DMS114 treated with DMSO at 0.1 percent for 48 hours (cell line): Measurements from ENCODE around the gene ZMYND19.
A peak's percentile ranks its signal among the peaks of the same experiment; 100 is the strongest.
"Not testable (repeated sequence)": the region's sequence is repeated elsewhere in the genome, so short reads cannot be mapped to it uniquely, and the experiment has no call there.

ENCODE experiments used
- DNase-seq: peaks from one replicate; lab custom pipeline; 2025; ENCODE audit not compliant: unreplicated experiment; lab: John Stamatoyannopoulos, UW

ZMYND19 gene

DNA sequence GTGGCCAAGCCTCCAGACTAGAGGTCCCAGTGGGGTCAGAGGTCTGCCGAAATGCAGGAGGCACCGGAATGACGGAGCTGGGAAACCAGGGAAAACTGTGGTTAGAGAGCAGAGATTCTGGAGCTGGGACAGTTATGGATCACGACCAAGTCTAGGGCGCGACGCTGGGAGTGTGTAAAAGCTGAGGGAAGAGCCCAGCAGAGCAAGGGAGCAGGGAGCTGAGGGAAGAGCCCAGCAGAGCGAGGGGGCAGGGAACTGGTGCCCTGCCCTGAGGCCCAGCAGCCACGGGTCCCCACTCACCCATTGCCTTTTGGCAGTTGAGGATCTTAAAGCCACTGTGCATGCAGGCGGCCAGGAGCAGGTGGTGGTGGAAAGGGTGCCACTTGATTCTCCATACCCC, 26.2 kb downstream of the ZMYND19 start:
- DNase-seq = no peak

DNA sequence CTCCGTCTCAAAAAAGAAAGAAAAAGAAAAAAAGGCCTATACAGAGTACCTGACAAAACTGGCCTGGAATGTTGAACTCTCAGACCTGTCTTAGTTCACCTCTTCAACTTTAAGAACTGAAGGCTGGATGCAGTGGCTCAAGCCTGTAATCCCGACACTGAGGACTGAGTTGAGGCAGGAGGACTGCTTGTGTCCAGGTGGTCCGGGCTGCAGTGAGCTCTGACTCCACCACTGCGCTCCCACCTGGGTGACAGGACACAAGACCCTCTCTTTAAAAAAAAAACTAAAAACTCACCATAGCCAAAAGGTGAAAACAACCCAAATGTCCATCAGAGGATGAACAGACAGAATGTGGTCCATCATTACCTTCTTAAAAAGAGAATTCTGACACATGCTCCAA, 32.2 kb downstream of the ZMYND19 start:
- no peak for DNase-seq

DNA sequence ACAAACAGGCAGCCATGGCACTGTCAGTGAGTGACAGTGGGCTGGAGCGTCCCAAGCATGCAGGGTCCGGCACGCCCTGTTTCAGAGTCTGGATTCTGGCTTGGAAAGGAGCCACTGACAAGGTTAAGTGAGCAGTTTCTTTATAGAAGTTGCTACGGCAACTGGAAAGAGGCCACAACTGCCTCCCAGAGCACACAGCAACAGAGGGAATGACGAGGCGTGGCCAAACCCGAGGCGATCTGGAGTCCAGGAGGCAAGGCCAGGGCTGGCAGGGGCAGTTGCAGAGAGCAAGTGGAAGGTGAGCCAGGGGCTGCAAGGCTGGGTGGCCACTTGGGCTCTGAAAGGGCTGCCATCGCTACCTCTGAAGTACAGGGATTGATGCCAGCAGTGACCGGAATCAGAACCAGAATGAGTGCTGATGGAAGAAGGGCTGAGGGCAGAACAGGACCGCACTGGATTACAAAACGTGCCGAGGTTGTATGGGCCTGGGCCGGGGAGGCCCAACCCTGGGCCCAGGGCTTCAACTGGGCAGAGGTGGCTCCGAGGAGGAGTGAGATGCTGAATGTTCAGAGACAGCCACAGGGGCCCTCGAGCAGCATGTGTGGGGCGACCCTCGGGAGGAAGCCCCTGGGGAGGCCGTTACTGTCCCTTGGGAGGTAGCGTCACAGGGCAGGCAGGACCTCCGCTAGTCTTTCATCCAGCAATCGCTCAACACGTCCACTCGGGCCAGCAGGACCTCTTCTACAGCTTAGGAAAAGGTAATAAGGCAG, 34.1 kb downstream of the ZMYND19 start:
- DNase-seq = no peak

DNA sequence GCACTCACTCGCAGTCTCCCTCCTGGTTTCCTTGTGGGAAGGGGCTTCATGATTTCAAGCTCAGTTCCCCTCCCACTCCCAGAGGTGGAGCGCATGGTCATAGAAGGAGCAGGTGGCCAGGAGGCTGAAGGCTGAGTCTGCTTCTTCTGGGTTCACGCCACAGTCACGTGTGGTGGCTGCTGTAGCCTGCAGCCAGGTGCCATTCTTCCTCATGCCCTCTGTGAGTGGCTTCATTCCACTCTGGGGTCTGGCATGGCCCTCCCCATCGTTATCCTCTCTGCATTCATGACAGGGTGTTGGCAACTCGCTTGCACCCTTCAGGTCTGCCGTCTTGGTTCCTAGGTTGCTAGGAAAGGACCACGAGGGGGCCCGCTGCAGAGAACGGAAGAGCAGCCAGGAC, 35.1 kb downstream of the ZMYND19 start:
- no peak for DNase-seq

DNA sequence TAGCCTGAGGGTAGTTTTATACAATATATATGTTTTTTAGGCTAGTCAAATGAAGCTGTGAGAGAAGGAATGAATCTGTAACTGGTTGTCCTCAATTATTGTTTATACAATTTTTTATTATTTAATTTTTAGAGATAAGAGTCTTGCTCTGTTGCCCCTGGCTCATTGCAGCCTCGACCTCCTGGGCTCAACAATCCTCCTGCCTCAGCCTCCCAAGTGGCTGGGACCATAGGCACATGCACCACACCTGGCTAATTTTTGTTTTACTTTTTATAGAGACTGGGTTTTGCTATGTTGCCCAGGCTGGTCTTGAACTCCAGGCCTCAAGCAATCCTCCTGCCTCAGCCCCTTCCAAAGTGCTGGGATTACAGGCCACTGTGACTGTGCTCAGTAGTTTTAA, 36.0 kb downstream of the ZMYND19 start:
- DNase-seq = no peak

DNA sequence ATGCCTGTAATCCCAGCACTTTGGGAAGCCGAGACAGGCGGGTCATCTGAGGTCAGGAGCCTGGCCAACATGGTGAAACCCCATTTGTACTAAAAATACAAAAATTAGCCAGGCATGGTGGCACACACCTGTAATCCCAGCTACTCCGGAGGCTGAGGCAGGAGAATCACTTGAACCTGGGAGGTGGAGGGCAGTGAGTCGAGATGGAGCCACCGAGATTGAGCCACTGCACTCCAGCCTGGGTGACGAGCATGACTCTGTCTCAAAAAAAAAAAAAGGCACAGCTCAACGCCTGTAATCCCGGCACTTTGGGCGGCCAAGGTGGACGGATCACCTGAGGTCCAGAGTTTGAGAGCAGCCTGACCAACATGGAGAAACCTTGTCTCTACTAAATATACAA, 36.7 kb downstream of the ZMYND19 start:
- DNase-seq = not testable (repeated sequence)

DNA sequence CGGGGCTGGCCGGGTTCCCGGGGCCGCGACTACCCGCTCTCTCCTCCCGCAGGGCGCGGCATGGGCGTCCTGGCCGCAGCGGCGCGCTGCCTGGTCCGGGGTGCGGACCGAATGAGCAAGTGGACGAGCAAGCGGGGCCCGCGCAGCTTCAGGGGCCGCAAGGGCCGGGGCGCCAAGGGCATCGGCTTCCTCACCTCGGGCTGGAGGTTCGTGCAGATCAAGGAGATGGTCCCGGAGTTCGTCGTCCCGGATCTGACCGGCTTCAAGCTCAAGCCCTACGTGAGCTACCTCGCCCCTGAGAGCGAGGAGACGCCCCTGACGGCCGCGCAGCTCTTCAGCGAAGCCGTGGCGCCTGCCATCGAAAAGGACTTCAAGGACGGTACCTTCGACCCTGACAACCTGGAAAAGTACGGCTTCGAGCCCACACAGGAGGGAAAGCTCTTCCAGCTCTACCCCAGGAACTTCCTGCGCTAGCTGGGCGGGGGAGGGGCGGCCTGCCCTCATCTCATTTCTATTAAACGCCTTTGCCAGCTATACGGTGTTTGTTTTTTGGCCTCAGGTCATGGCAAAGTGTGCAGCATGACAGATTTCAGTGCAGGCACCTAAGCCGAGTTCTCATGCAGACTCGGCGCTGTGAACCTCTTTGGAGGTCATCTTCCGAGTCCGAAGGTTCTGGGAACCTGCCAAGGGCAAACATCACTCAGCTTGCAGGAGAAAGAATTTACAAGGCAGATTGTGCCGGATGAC, 38.1 kb downstream of the ZMYND19 start:
- DNase-seq = no peak

DNA sequence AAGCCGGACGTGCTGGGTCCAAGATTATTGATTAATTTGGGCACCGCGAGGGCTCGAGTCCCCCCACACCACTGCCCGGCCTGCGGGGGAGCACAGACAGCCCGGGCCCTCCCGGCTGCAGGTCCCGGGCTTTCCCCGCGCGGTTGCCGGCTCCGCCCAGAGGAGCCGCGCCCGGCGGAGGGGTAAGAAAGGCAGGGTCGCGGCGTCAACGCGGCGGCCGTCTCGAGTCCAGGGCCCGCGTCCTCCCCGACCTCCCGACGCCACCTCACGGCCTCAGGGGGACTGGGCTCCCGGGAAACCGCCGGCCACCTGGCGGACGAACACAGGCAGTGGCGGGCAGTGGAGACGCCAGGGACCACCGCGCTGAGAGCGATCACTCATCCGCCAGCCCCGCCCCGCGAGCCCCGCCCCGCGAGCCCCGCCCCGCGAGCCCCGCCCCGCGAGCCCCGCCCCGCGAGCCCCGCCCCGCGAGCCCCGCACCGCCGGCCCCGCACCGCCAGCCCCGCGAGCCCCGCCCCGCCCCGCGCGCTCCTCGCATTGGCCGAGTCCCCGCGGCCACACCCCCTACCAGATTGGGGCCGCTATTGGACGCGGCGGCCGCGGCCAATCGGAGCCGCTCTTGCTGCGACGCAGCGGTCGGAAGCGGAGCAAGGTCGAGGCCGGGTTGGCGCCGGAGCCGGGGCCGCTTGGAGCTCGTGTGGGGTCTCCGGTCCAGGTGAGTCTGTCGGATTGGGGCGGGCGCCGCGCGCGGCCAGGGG, 38.9 kb downstream of the ZMYND19 start, which contains the start of gene MRPL41:
TSS of gene MRPL41 (plus strand) at position 616 of the 758 bp plus-strand sequence. CDS start 203 bp downstream, outside the sequence.
- DNase-seq = peak; percentile 49

DNA sequence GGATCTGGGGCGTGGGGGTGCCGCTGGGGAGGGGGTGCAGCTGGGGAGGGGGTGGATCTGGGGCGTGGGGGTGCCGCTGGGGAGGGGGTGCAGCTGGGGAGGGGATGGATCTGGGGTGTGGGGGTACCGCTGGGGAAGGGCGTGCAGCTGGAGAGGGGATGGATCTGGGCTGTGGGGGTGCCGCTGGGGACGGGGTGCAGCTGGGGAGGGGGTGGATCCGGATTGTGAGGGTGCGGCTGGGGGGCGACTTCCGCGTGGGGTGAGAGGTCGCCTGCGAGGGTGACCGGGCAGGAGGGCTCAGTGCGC, 39.4 kb downstream of the ZMYND19 start:
- not testable (repeated sequence) for DNase-seq

DNA sequence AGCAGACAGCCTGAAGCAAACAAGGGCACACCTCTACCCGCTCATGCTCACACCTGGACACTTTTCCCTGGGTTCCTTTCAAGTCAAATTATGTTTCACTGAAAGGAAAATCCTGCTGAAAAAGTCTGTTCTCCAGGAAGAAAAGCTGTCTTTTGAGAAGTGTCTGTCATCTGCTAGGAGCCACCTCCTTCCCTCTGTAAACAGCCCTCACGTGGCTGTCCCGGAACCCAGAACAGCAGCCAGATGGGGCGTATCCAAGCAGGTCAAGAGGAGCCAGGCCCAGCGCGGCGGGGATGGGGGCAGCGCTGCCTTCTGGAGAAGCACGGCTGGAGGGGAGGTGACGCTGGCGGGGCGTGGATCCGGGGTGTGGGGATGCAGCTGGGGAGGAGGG, 40.1 kb downstream of the ZMYND19 start, which contains the start of gene PNPLA7:
TSS of gene PNPLA7 (minus strand) at position 172 of the 391 bp plus-strand sequence. CDS start 205 bp downstream, outside the sequence.
- peak; percentile 16 for DNase-seq

DNA sequence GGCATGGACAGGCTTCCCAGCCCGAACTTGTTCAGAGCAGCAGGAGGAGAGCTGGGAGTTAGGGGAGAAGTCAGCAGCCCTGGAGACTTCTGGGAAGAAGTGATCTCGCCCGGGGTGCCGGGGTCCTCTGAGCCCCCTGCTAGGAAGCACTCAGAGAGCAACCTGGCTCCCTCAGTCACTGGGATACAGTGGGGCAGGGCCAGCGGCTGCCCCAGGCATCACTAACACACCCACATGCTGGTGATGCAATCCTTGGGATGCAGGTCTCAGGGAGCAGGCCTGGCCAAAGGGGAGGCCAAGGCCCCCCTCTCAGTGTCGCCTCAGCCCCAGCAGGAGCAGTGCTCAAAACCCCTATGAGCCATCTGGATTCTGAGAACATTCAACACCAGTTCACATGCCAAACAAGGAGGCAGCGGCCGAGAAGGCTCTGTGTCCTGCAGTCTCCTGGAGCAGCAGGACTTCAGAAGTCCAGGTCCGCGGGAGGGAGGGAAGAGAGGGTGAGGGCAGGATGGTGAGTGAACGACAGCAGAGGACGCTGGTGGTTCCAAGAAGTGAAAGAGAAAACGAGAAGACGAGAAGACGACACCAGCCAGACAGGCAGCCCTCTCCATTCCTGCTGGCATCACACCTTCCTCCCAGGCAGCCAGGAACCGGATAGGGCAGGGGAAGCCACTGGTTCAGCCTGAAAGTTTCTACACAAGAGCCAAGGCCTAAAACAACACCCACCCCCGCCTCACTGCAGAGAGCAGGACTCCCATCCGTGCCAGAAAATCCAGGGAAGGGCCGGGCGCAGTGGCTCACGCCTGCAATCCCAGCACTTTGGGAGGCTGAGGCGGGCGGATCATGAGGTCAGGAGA, 42.4 kb downstream of the ZMYND19 start:
- DNase-seq = no peak

DNA sequence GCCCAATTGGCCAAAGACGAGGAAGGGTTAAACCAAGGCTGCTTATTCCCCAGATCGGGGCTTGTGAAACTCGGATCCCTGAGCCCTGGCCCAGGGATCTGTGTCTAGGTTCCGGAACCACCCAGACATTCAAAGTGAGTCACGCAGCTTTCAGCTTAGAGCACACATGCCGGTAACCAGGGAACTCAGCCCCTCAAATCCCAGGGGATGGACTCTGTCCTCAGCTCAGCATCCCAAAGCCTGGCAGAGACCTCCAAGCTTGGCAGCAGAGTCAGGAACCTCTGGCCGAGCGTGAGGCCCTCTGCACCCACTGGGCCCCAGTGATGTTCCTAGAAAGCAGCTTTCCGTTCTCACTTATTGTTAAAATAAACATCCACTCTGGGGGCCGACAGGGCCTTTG, 45.2 kb downstream of the ZMYND19 start:
- no peak for DNase-seq

DNA sequence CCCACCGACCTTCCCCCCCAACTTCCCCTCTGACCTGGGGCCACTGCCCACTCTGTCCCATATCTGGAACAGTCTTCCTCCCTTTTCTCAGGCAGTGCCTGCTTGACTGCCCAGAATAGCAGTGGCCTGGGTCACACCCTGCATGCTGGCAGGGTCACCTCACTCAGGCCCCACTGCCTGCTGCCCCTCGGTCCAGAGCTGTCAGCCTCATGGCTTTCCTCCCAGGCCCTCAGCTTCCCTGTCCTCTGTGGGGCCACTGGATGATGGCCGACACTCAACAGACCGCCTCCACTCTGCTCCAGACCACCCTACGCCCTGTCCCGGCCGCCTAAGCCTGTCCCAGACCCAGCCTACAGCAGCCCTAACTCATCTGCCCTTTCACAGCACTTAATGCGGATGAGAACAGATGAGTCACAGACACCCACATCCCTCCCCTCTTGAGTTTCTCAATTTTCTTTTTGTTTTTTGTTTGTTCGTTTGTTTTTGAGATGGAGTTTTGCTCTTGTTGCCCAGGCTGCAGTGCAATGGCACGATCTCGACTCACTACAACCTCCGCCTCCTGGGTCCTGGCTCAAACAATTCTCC, 46.0 kb downstream of the ZMYND19 start:
- DNase-seq = no peak

DNA sequence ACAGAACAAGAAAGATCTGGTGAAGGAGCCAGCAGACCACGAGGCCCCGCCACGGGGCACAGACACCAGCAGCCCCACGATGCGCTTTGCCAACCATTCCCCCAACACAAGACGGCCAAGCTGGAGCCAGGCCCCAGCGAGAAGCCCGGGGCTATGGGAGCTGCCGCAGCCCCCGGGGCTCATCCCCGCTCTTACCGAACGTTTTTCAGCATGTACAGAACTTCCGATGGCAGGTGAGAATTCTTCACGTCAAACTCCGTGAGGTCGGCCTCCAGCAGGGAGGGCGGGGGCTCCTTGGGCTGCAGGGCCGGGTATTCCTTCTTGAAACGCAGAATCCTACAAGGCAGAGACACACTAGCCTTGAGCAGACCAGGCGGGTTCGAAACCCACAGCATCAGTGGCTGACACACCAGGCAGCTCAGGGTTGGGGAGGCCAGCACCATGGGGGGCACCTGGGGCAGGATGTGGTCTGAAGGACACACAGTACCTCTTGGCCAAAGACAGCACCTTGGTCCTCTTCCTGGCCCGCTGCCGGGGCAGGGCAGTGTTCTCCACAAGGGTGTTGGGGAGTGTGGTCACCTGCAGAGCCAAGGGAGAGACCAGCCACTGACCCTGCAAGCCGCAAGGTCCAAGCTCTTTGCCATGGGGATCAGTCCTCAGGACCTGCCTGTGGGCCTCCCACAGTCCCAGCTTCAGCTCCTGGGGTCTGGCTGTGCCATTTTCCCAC, 46.9 kb downstream of the ZMYND19 start:
- no peak for DNase-seq

DNA sequence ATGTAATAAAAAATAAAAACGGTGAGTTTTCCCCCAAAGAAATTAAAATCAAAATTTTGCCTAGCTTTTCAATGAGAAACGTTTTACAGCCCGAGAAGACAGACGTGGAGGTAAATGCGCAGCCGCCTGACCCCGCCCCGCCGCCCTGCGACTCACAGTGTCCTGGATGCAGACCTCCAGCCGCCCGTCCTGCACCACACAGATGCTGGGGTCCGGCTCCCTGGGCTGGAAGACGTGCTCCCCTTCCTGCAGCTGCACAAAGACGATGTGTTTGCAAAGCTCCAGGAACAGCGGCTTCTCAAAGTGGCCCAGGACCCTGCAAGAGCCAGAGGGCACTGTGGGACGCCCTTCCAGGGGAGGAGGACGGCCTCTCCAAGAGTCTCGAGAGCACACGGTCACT, 47.8 kb downstream of the ZMYND19 start:
- no peak for DNase-seq

DNA sequence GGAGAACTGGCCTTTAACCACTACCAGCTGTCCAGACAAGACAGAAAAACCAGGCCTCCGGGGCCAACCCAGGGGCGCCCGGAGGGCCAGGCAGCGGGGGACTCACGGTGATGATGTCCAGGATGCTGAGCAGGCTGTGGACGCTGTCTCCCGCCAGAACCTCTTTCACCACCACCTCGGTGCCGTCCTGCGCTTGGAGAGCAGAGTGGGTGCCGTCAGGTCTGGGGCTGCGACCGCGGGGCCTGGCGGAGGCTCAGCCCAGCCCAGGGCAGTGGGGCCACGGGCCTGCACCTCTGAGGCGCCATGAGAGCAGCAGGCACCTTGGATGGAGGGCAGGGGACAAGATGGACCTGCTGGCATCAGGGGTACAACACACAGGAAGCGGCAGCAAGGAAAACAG, 49.8 kb downstream of the ZMYND19 start:
- no peak for DNase-seq

DNA sequence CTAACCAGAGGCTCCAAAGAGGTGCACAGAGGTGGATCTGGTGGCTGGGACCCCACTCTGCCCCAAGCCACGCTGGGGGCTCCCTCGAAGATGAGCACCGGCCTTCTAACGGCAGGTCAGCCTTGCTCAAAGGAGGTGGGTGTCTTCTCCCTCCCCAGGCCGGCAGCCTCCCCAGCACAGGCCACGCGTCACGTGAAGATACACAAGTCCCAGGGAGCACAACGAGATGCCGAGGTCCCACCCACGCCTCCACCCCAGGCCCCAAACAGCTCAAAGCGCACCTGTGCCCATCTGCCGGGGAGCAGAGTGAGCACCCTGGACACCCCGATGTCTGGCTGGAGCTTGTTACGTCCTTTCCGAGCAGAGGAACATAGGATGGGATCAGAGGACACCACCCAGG, 52.3 kb downstream of the ZMYND19 start:
- DNase-seq = no peak

DNA sequence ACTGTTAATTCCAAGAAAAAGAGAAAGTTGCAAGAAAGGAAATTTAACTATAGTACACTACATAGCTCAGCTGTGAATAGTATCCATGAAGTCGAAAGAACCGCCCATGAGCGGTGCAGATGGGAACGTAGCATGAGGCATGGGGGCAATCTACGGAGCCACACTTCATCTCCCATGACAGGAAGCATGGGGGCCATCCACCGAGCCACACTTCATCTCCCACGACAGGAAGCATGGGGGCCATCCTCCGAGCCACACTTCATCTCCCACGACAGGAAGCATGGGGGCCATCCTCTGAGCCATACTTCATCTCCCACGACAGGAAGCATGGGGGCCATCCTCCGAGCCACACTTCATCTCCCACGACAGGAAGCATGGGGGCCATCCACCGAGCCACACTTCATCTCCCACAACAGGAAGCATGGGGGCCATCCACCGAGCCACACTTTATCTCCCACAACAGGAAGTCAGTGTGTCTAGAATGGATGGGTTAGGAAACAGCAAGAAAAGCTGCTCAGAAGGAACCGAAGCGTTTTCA, 53.6 kb downstream of the ZMYND19 start:
- DNase-seq = not testable (repeated sequence)

DNA sequence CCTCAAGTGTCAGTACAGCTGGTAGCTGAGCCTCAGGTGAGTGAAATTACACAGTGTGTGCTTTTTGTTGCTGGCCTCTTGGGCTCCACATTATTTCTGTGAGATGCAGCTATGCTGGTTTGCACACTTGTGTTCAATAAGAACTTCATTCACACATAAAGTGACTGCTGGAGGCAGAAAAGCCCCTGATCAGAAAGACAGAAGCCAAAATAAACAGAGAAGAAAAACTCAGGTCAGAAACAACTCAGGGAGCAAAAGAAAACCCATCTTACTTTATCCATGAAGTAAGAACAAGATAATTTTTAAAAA, 55.2 kb downstream of the ZMYND19 start:
- DNase-seq = no peak
